Osteoblast (primary cell): ENCODE measurements around the gene GTPBP2. TPM values are rescaled to one million over a fixed set of nuclear protein-coding genes. Genes with fewer than 3 reads are reported as not detected.
A peak's percentile ranks its signal among the peaks of the same experiment; 100 is the strongest.

Experiments used
- DNase-seq: peaks from one replicate; pipeline ENCODE4 v3.0.0; 2011; ENCODE audit warnings: low spot score, mixed read lengths; ENCODE audit not compliant: insufficient read length; ENCODE audit errors: missing footprints
- H2AFZ ChIP-seq: 2 replicates; pipeline ENCODE4 v1.6.0; 2011; ENCODE audit warnings: mild to moderate bottlenecking, low read length
- H3K27ac ChIP-seq: 2 replicates; pipeline ENCODE4 v1.5.1; 2011; ENCODE audit warnings: mild to moderate bottlenecking, low read depth, low read length, moderate library complexity
- H3K27me3 ChIP-seq: 2 replicates; pipeline ENCODE4 v1.6.0; 2012; ENCODE audit warnings: mild to moderate bottlenecking, control low read depth, inconsistent platforms, low read length, moderate library complexity; ENCODE audit not compliant: insufficient read depth
- H3K36me3 ChIP-seq: 2 replicates; pipeline ENCODE4 v1.5.1; 2011; ENCODE audit warnings: mild to moderate bottlenecking, low read length, control low read depth, moderate library complexity; ENCODE audit not compliant: insufficient read depth
- H3K4me1 ChIP-seq: 2 replicates; pipeline ENCODE4 v1.5.1; 2011; ENCODE audit warnings: mild to moderate bottlenecking, low read length, control low read depth, moderate library complexity; ENCODE audit not compliant: insufficient read depth
- H3K4me2 ChIP-seq: 2 replicates; pipeline ENCODE4 v1.6.0; 2011; ENCODE audit warnings: mild to moderate bottlenecking, low read length; ENCODE audit not compliant: insufficient read depth
- H3K4me3 ChIP-seq: fragments of 200-600 bp; sonication (generic); 3 replicates; pipeline ENCODE4 v1.5.1; 2012; ENCODE audit warnings: mild to moderate bottlenecking, low read length, inconsistent platforms; ENCODE audit not compliant: insufficient read depth
- H3K79me2 ChIP-seq: 2 replicates; pipeline ENCODE4 v1.6.0; 2012; ENCODE audit warnings: mild to moderate bottlenecking, low read length, control low read depth, inconsistent platforms; ENCODE audit not compliant: insufficient read depth
- H3K9me3 ChIP-seq: 2 replicates; pipeline ENCODE4 v1.5.1; 2011; ENCODE audit warnings: low read depth, low read length, control low read depth
- H4K20me1 ChIP-seq: 2 replicates; pipeline ENCODE4 v1.6.0; 2012; ENCODE audit warnings: mild to moderate bottlenecking, low read length, control low read depth; ENCODE audit not compliant: insufficient read depth
- CTCF ChIP-seq: IDR thresholded peaks from 2 replicates; pipeline ENCODE4 v1.5.1; 2011; ENCODE audit warnings: mild to moderate bottlenecking, low read depth, low read length, moderate library complexity; ENCODE audit errors: extremely low read depth
- total RNA-seq: library from RNA; depleted of rRNA; stranded (reverse); fragments of >200 nt; gene quantifications from 2 replicates; pipeline ENCODE4 v1.2.3, GENCODE V29; 2012

The GTPBP2 gene
- total RNA-seq, 1 donor, result 84.0 TPM

GRCh38 chr6:43608310-43608763 is 20.7 kb downstream of the GTPBP2 start:
- no peak for DNase-seq

GRCh38 chr6:43606019-43606418 is 23.0 kb downstream of the GTPBP2 start:
- Histone ChIP-seq H3K4me2 (no peak overlapping the region), H3K9me3 (no peaks in the 10 kb centered on the region), H4K20me1 (peaks cover 2% of the 10 kb centered on the region), H3K79me2 (no peaks in the 10 kb centered on the region), H2AFZ (no peak overlapping the region), H3K4me1 (peaks cover 16% of the 10 kb centered on the region), H3K4me3 (no peak overlapping the region), H3K36me3 (peaks cover 61% of the 10 kb centered on the region), H3K27ac (no peak overlapping the region), H3K27me3 (no peaks in the 10 kb centered on the region)
- no peak for DNase-seq
- TF ChIP-seq CTCF, result no peak

More at GRCh38 chr6:43608310-43608763, 20.7 kb downstream of the GTPBP2 start:
- H3K36me3 ChIP-seq, result peaks cover 64% of the 10 kb centered on the region
- H3K27me3 ChIP-seq, result no peaks in the 10 kb centered on the region
- peaks cover 2% of the 10 kb centered on the region for H4K20me1 ChIP-seq
- H3K9me3 ChIP-seq, result no peaks in the 10 kb centered on the region
- H3K4me2 ChIP-seq, result no peak overlapping the region
- no peak overlapping the region for H2AFZ ChIP-seq
- H3K4me3 ChIP-seq, result no peak overlapping the region
- peak overlapping the region; percentile 15 for H3K27ac ChIP-seq
- peaks cover 16% of the 10 kb centered on the region for H3K4me1 ChIP-seq
- TF ChIP-seq CTCF, result peak; percentile 87
- no peaks in the 10 kb centered on the region for H3K79me2 ChIP-seq

DNA sequence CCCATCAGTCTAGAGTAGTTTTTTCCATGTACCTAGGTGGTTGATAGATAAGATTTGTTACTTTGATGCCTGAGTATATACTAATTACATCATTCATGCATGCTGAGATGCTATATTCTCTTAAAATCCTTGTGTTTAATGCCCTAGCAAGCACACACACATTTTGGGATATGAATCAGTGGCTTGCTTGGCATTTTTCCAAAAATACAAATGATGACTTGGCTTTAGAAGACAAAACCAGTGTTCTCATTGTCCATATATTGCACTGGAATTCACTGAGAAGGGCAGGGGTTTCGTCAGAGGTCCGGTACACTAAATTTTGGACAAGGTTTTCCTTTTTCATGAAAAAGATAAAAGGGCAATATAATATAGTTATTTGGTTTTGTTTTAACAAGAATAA is 24.9 kb downstream of the GTPBP2 start:
- no peaks in the 10 kb centered on the region for H3K27me3 ChIP-seq
- peak overlapping the region; percentile 59 for H3K27ac ChIP-seq
- H2AFZ ChIP-seq, result no peak overlapping the region
- H3K4me3 ChIP-seq, result no peak overlapping the region
- H3K9me3 ChIP-seq, result no peaks in the 10 kb centered on the region
- H3K4me2 ChIP-seq, result peak overlapping the region; percentile 9
- peak; percentile 55 for DNase-seq
- no peaks in the 10 kb centered on the region for H3K79me2 ChIP-seq
- H3K4me1 ChIP-seq, result peaks cover 12% of the 10 kb centered on the region
- no peak for TF ChIP-seq CTCF
- no peaks in the 10 kb centered on the region for H4K20me1 ChIP-seq
- H3K36me3 ChIP-seq, result peaks cover 60% of the 10 kb centered on the region

- H3K36me3 ChIP-seq, result peaks cover 65% of the 10 kb centered on the region
- H3K4me3 ChIP-seq, result no peak overlapping the region
- H3K27me3 ChIP-seq, result no peaks in the 10 kb centered on the region
- no peaks in the 10 kb centered on the region for H3K9me3 ChIP-seq
- no peak overlapping the region for H3K27ac ChIP-seq
- H3K4me2 ChIP-seq, result no peak overlapping the region
- H4K20me1 ChIP-seq, result no peaks in the 10 kb centered on the region
- peaks cover 7% of the 10 kb centered on the region for H3K4me1 ChIP-seq
- H3K79me2 ChIP-seq, result peaks cover 2% of the 10 kb centered on the region
- H2AFZ ChIP-seq, result no peak overlapping the region
- no peak for TF ChIP-seq CTCF
- no peak for DNase-seq
These were observed 28.5 kb downstream of the GTPBP2 start for GRCh38 chr6:43600595-43600994.
